HPDE6-E6E7 (cell line): ENCODE measurements around the gene ZNF446.
"Not testable (repeated sequence)": the region's sequence is repeated elsewhere in the genome, so short reads cannot be mapped to it uniquely, and the experiment has no call there.

Source experiments
- DNase-seq: peaks from one replicate; pipeline ENCODE4 v3.0.0; 2011; ENCODE audit warnings: missing footprints; ENCODE audit errors: extremely low spot score

Gene ZNF446

DNA sequence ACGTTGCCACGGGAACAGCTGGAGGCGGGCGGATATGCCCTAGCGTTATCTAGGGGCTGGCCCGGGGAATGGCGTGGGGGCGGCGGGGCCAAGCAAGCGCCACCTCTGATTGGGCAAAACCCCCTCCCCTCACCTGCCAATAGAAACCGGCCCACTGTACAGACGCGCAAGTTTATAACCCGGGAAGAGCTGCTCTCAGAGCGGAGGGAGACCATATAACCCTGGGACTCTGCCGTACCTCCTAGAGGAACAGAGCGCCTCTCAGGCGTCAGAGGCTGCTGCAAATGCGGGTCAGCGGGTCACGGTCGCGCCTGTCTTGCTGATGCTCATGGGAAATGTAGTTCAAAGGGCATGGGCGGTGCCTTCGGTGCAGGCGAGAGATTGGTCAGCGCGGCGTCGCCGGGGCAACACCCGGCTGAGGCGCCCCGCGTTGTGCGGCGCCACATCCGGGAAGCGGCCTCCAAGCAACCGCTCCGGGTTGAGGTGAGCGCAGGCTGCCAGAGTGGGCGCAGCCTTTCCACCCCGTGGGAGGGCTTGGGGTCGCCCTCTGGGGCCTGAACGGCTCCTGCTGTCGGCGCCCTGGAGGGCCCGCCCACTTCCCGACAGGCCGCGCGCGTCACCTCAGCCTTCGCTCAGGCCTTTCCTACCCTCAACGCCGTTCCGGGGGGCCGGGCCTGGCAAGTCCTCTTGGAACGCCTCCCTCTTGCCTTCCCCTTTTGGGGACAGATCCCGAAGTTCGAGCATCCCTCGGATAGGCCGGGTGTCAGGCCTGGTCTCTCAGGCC, at the start of gene ZNF446:
ZNF446 (plus strand) TSS at position 639 of the 784 bp plus-strand sequence. CDS start 867 bp downstream, outside the sequence.
- peak; percentile 98 for DNase-seq

DNA sequence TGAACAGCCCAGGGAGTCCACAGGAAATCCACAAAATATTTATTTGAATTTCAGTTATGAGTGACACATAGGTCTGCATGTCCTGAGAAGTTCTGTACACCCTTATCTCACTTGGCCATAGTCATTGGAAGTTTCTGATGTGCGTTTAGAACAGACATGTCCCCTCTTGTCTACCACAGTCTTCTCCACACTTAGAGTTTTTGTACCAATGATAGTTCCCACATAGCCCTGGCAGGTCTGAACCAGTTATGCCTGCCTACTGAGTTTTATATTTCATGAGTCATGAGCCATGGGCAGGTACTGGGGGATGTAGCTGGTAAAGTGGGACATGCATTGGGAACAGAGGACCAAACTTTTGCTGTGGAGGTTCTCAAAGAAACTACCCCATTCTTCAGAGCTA, 47.5 kb upstream of the ZNF446 start:
- peak; percentile 37 for DNase-seq

- DNase-seq, result no peak
Observed at GRCh38 chr19:58429745-58430144, 46.4 kb upstream of the ZNF446 start.

DNA sequence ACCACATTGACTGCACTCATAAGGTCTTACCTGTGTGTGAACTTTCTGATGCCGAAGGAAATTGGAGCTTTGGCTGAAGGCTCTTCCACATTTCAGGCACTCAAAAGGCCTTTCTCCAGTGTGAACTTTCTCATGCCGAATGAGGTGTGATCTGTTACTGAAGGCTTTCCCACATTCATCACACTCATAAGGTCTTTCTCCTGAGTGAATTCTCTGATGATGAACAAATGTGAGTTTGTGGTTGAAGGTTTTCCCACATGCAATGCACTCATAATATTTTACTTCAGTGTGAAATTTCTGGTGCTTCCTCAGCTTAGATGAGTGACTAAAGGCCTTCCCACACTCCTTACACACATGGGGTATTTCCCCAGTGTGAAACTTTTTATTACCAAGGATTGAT, 41.9 kb upstream of the ZNF446 start:
- no peak for DNase-seq

DNA sequence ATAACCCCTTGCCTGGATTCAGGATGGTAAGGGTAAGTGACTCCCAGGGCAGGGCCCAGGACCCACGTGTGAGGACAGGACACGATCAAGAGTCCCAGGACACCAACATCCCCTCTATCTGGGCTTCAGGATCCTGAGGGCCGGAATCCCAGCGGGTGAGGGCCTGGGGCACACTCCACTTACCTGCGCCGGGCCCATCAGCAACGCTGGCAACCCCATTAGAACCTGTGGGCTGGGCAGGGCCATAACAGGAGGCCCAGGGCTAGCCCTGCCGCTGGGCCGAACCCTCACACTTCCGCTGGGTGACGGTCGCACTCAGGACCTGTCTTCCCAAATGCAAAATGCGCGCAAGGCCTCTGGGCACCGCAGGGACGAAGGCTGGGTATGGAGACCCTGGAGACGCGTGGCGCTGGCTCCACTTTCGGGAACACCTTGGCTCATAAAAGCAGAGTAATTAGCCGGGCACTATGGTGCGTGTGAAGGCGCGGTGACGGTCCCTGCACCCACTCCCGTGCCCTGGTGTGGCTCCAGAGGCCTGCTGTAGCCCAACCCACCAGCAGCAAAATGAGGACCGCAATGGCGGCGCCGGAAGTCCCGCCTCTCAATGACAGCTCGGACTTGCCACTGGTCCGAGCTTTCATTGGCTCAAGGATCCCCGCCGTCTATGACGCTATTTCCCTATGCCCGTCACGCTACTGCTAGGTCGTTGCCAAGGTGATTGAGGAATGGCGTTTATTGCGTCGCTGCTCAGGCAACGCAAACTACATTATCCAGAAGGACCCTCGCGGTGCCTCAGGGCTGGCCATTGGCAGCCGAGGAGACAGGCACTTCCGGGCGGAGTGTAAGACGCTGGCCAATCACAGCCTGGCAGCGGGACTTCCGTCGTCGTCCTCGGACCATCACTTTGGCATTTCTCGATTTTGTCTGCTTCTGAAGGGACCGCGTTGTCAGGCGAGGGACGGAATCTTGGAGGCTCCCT, 36.3 kb upstream of the ZNF446 start, which contains the start of gene ZNF132:
ZNF132 (minus strand) TSS at position 578 of the 979 bp plus-strand sequence; CDS start at position 246, 332 bp downstream.
- DNase-seq, result peak; percentile 100

DNA sequence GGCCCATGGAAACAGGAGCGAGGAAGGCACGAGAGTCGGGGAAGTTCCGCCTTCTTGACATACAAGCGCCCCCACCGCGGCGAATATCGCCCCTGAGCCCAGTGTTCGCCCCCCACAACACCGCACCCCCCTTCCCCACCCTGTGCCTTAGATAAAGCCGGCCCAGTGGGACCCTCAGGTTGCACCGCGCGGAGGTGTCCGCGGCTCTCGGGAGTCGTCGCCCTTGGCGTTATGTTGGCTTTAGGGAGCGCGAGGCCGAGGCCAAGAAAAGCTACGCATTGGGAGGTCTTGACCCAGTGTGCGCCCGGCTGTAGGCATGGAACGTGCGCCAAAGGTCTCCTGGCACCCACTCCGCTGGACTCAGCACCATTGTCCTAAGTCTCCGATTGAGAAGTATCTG, 35.6 kb upstream of the ZNF446 start:
- DNase-seq, result no peak

DNA sequence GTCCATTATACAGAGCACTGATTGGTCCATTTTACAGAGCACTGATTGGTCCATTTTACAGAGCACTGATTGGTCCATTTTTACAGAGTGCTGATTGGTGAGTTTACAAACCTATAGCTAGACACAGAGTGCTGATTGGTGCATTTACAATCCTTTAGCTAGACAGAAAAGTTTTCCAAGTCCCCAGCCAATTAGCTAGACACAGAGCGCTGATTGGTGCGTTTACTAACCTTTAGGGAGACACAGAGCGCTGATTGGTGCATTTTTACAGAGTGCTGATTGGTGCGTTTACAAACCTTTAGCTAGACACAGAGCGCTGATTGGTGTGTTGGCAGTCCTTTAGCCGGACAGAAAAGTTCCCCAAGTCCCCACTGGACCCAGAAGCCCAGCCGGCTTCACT, 33.2 kb upstream of the ZNF446 start:
- not testable (repeated sequence) for DNase-seq

GRCh38 chr19:58448860-58449259, 27.3 kb upstream of the ZNF446 start:
- DNase-seq, result not testable (repeated sequence)

DNA sequence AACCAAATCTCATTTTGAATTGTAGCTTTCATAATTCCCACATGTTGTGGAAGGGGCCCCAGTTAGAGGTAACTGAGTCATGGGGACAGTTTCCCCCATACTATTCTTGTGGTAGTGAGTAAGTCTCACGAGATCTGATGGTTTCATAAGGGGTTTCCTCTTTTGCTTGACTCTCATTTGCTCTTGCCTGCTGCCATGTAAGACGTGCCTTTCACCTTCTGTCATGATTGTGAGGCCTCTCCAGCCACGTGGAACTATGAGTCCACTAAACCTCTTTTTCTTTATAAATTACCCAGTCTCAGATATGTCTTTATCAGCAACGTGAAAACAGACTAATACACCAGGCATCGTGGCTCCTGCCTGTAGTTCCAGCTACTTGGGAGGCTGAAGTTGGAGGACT, 26.2 kb upstream of the ZNF446 start:
- DNase-seq, result not testable (repeated sequence)

DNA sequence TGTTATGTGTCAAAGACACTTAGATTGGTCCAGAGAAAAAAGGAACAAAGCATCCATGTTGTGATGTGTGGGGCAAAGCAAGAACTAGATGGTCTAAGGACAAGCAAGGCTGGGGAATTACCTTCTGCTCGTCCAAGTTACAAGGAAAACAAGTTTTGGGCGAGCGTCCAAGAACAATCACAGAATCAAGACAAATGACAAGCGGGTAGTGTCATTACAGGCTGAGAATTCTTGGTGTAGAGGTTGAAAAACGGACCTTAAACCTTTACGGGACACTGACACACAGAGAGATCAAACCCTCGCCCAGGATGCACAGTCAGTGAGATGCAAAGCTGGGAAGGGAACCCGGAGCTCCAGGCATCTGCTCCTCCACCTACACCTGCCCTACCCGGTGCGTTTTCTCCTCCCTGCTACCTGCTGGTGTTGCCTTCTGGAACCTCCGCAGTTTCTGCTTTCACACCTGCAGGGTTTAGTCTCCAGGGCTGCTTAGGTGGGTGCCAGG, 25.2 kb upstream of the ZNF446 start:
- DNase-seq, result peak; percentile 54

DNA sequence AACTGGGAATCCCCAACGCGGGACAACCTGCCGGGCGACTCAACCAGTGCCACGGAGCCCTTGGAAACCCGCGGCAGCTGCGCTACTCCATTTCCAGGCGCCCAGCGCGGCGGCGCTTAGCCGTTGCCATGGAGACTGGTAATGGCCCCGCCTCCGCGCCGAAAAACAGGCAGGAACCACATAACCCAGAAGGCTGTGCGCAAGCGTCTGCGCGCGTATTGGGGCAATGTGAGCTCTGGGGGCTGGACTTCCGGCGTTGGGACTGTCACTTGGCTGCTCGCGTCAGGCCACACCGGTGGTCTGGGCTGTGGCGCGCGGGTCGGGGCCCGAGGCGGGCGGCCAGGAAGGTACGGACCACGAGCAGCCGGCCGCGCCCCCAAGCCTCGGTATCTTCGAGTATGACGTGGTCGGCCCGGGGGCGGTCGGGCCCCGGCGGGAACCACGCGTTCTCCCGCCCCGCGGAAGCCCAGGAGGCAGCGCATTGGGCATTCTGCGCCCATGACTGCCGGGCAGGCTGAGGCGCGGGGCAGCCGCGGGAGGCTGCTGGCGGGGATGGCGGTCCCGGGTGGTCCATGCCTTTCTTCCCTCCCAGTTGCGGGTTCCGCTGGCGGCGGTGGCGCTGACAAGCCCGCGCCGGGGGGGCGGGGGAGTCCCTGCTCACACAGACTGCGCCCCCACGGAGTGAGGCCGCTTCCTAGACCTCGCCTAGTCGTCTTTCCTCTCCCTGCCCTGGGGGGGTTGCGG, 24.6 kb upstream of the ZNF446 start, which contains the start of gene ZNF324B:
ZNF324B (plus strand) TSS at position 265 of the 744 bp plus-strand sequence. CDS start 2,080 bp downstream, outside the sequence.
- peak; percentile 94 for DNase-seq

DNA sequence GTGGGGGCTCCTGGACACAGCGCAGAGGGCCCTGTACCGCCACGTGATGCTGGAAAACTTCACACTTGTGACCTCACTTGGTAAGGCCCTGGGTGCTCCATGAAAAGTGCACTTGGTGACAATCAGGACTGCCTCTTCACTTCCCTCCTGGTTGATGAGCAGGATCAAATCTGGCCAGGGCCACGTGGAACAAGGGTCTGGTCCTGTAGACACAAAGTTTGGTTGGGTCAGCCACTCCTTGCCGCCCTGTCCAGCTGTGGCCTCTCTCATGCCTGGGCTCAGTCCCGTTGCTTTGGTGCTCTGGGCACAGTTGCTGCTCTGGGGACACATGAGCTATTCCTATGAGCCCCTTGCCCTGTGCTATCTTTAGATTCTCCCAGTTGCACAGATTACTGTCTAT, 22.4 kb upstream of the ZNF446 start:
- no peak for DNase-seq

DNA sequence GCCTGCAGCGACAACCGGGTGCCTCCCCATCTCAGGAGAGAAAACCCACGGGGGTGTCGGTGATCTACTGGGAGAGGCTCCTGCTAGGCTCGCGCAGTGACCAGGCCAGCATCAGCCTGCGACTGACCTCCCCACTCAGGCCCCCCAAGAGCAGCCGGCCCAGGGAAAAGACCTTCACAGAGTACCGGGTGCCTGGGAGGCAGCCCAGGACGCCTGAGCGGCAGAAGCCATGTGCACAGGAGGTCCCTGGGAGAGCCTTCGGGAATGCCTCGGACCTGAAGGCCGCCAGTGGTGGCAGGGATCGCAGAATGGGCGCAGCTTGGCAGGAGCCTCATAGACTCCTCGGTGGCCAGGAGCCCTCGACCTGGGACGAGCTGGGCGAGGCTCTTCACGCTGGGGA, 20.8 kb upstream of the ZNF446 start:
- no peak for DNase-seq

DNA sequence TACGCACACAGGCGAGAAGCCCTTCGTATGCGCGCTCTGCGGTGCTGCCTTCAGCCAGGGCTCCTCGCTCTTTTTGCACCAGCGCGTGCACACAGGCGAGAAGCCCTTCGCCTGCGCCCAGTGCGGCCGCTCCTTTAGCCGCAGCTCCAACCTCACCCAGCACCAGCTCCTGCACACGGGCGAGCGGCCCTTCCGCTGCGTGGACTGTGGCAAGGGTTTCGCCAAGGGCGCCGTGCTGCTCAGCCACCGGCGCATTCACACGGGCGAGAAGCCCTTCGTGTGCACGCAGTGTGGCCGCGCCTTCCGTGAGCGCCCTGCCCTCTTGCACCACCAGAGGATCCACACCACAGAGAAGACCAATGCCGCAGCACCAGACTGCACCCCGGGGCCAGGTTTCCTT, 20.0 kb upstream of the ZNF446 start:
- DNase-seq, result no peak

DNA sequence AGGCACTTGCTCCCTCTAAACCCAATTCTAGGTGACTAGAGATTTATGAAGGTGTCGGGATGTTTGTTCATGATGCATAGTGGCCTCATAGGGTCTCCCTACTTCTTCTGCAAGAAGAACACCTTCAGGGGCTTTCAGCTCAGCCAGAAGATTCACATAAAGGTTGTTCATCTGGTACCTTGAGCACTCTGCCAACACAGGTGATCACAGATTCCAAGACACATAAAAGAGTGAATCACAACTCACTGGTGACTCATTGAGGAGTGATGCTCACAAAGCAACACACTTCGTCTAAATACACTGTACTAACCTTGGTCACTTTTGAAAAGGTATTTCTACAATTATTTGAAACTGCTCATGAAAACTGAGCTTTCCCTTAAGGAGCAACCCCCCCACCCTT, 16.1 kb upstream of the ZNF446 start:
- peak; percentile 54 for DNase-seq

- DNase-seq, result no peak
Observed at GRCh38 chr19:58466089-58466759, 9.9 kb upstream of the ZNF446 start.

GRCh38 chr19:58466760-58467589, 9.2 kb upstream of the ZNF446 start, which contains the start of gene ZNF324:
TSS of gene ZNF324 (plus strand) at chr19:58467080. CDS start at chr19:58469186, 2,106 bp downstream.
- peak; percentile 95 for DNase-seq

DNA sequence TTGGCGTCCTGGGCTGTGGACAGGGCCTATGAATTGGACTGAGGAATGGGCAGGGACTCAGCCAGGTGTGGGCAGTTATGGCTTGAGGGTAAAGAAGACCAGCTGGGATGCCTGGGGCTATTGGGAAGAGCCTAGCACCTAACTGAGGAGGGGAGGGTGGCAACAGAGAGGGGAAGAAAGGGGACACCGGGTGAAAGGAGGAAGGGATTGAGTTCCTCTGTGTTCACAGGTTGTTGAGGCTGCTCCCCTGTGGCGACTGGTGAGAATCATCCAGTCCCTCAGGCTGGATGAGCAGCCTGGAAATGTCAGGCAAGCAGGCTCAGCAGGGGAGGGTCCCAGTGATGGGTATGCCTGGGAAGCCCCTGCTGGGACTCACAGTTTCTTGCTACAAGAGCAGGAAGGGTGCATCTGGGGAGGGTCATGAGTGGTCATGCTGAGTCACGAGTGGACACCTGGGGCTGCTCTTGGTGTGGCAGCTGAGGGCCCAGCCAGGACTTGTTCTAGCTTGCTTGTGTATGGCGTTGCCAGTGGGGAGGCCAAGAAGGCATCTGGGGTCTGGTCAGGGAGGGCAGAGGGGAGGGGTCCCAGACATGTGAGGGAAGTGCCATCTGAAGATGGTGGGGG, 7.8 kb upstream of the ZNF446 start:
- DNase-seq, result no peak
